Measurements from ENCODE around the gene ECHS1.

DNA sequence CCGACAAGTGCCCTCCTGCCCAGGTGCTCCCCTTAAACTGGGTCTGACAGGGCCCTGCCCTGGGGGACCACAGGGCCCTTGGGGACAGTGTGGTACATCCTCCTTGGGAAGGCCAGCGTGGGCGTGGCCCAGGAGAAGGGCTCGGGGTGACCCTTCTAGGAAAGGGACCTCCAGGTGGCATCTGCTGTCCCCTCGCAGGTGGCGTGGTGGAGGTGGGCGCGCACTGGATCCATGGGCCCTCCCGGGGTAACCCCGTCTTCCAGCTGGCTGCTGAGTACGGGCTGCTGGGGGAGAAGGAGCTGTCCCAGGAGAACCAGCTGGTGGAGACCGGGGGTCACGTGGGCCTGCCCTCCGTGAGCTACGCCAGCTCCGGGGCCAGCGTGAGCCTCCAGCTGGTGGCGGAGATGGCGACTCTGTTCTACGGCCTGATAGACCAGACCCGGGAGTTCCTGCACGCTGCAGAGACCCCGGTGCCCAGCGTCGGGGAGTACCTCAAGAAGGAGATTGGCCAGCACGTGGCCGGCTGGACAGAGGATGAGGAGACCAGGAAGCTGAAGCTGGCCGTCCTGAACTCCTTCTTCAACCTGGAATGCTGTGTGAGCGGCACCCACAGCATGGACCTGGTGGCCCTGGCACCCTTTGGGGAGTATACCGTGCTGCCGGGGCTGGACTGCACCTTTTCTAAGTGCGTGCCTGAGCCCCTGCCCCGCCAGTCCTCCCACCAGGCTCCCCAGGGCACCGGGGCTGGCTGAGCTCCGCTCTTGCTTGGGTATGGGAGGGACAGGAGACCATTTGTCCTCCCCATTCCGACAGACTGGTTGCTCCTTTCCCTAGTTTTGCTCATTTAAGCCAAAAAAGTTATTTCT lies 6.9 kb upstream of the ECHS1 start:
- TF ChIP-seq POLR2A (IDR thresholded peaks at IDR 0.05; ENCODE audit: low read depth) = no peak
- TF ChIP-seq, protein P1, sequence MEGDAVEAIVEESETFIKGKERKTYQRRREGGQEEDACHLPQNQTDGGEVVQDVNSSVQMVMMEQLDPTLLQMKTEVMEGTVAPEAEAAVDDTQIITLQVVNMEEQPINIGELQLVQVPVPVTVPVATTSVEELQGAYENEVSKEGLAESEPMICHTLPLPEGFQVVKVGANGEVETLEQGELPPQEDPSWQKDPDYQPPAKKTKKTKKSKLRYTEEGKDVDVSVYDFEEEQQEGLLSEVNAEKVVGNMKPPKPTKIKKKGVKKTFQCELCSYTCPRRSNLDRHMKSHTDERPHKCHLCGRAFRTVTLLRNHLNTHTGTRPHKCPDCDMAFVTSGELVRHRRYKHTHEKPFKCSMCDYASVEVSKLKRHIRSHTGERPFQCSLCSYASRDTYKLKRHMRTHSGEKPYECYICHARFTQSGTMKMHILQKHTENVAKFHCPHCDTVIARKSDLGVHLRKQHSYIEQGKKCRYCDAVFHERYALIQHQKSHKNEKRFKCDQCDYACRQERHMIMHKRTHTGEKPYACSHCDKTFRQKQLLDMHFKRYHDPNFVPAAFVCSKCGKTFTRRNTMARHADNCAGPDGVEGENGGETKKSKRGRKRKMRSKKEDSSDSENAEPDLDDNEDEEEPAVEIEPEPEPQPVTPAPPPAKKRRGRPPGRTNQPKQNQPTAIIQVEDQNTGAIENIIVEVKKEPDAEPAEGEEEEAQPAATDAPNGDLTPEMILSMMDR (IDR thresholded peaks at IDR 0.05) = no peak
- TF ChIP-seq POLR2AphosphoS5 (IDR thresholded peaks at IDR 0.05) = no peak
- no peak for TF ChIP-seq EP300 (IDR thresholded peaks at IDR 0.05)

All from esophagus muscularis mucosa (tissue), 4 donors.